GM12892 (cell line): ENCODE data around the gene KIF5C.

Source experiments
- DNase-seq: peaks from one replicate; pipeline ENCODE4 v3.0.0; 2011; ENCODE audit not compliant: insufficient read length
- FAIRE-seq: peaks from 2 replicates; lab custom pipeline; 2011; peaks lifted over from hg19 to GRCh38; lab: Jason Lieb, UNC
- POLR2A ChIP-seq: IDR thresholded peaks from 2 replicates; pipeline ENCODE4 v1.6.1; 2011; ENCODE audit warnings: low read depth, low read length, control low read depth
- POLR2AphosphoS5 ChIP-seq: IDR thresholded peaks from 2 replicates; pipeline ENCODE4 v1.6.1; 2011; ENCODE audit warnings: low read depth, low read length, control low read depth
- TAF1 ChIP-seq: IDR thresholded peaks from 2 replicates; pipeline ENCODE4 v1.6.1; 2011; ENCODE audit warnings: low read depth, mild to moderate bottlenecking, control low read depth, low read length, borderline replicate concordance

KIF5C gene

GRCh38 chr2:148899638-148900318 lies 24.8 kb downstream of the KIF5C start:
- TF ChIP-seq POLR2A, result no peak
- no peak for TF ChIP-seq TAF1
- no peak for TF ChIP-seq POLR2AphosphoS5
- no peak for DNase-seq
- FAIRE-seq, result no peak

GRCh38 chr2:148900350-148900837 lies 25.4 kb downstream of the KIF5C start:
- TF ChIP-seq POLR2AphosphoS5 (no peak), TAF1 (no peak), POLR2A (no peak)
- FAIRE-seq (no peak), DNase-seq (no peak)

- DNase-seq (no peak), FAIRE-seq (no peak)
- no peak for TF ChIP-seq POLR2A
- TF ChIP-seq TAF1, result no peak
- no peak for TF ChIP-seq POLR2AphosphoS5
These were observed 26.1 kb downstream of the KIF5C start for GRCh38 chr2:148901142-148901541.

- DNase-seq, result no peak
- TF ChIP-seq TAF1 (no peak), POLR2AphosphoS5 (no peak), POLR2A (no peak)
- no peak for FAIRE-seq
These were observed 27.8 kb downstream of the KIF5C start for GRCh38 chr2:148902798-148903197.

- no peak for FAIRE-seq
- TF ChIP-seq TAF1, result no peak
- no peak for TF ChIP-seq POLR2AphosphoS5
- TF ChIP-seq POLR2A, result no peak
- DNase-seq, result no peak
These were observed 28.3 kb downstream of the KIF5C start for GRCh38 chr2:148903294-148903693.

GRCh38 chr2:148903979-148904378 lies 29.0 kb downstream of the KIF5C start:
- DNase-seq (no peak), FAIRE-seq (no peak)
- TF ChIP-seq POLR2A, result no peak
- TF ChIP-seq POLR2AphosphoS5, result no peak
- TF ChIP-seq TAF1, result no peak

- TF ChIP-seq TAF1 (no peak), POLR2A (no peak), POLR2AphosphoS5 (no peak)
- FAIRE-seq, result no peak
- no peak for DNase-seq
These were observed 31.1 kb downstream of the KIF5C start for GRCh38 chr2:148906124-148906523.

- FAIRE-seq (no peak), DNase-seq (no peak)
- TF ChIP-seq POLR2A (no peak), TAF1 (no peak), POLR2AphosphoS5 (no peak)
These were observed 32.2 kb downstream of the KIF5C start for GRCh38 chr2:148907085-148907785.

- no peak for DNase-seq
- TF ChIP-seq TAF1 (no peak), POLR2AphosphoS5 (no peak), POLR2A (no peak)
- no peak for FAIRE-seq
These were observed 34.1 kb downstream of the KIF5C start for GRCh38 chr2:148909114-148909513.

- FAIRE-seq, result no peak
- DNase-seq, result no peak
- TF ChIP-seq TAF1 (no peak), POLR2A (no peak), POLR2AphosphoS5 (no peak)
These were observed 38.0 kb downstream of the KIF5C start for GRCh38 chr2:148913061-148913460.

GRCh38 chr2:148913492-148913891 lies 38.5 kb downstream of the KIF5C start:
- TF ChIP-seq POLR2AphosphoS5, result no peak
- TF ChIP-seq TAF1, result no peak
- no peak for TF ChIP-seq POLR2A
- FAIRE-seq (no peak), DNase-seq (no peak)

GRCh38 chr2:148914463-148914862 lies 39.4 kb downstream of the KIF5C start:
- FAIRE-seq (no peak), DNase-seq (no peak)
- no peak for TF ChIP-seq POLR2AphosphoS5
- TF ChIP-seq TAF1, result no peak
- no peak for TF ChIP-seq POLR2A
